ENCODE data around the gene PXYLP1.

The PXYLP1 gene

GRCh38 chr3:141271279-141272030, 39.8 kb downstream of the PXYLP1 start:
- in situ Hi-C loops (cut with MboI; ENCODE audit: low sequenced_read_pairs), result no loop called here

DNA sequence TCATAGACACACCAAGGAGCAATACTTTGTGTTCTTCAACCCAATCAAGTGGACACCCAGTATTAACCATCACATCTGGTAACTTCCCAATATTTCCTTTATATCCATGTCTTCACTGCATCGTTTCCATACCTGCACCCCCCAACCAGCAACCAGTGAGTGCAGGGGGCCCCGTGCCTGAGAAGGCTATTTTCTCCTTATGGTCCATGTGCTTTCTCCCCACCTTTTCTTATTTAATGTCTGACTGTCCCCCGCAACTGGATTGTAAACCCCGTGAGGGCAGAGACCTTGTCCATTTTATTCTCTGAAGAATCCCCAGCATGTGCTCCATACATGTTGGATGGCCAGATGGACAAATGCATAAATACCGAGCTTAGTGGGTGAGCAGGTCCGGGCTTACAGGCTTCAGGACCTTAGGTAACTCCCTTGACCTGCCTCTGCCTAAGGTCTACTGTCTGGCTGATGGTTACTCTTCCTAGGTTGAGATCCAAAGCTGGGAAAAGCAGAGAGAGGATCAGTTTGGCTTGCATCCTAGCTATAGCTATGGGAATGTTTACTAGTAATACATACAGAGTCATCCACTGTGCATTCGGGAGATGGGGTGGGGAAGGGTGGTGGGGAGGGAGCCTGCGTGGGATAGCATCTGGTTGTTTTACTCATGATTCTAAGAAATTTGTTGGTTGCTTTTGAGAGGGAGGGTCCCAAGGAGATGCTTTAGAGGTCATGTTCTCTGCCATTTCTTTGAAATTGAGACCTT, 41.5 kb downstream of the PXYLP1 start:
- in situ Hi-C loops (cut with MboI; ENCODE audit: low sequenced_read_pairs), result no loop called here

DNA sequence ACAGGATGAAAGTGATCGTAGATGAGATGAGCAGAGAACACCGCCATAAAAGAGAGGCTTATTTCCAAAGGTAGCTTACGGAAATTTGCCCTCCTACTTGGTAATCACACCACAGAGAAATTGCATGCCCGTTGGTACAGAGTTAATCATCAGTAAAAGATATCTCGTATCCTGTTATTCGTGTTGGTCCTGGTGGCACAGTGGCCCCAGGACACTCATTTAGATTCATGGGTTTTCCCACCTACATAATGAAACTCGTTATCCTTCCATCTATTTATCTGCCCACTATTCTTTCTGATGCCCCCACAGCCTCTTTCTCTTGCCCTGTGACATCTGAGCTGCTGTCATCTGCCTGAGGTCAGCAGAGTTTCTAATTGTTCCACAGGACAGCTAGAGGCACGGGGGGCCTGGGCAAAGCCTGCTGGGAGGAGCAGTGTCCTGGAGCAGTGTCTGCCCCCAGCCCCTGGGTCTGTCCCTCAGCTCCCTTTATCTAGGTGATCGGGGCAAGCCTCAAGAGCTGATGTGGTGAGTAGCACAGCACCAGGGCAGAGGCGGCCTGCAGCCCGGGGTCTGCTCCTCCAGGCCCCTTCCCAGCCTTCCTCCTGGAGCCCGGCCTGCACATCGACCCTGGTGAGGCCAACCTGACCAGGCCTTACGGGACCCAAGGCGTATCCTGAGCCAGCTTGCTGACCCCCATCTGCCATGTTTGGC, 42.2 kb downstream of the PXYLP1 start:
- in situ Hi-C loops (cut with MboI; ENCODE audit: low sequenced_read_pairs), result no loop called here

DNA sequence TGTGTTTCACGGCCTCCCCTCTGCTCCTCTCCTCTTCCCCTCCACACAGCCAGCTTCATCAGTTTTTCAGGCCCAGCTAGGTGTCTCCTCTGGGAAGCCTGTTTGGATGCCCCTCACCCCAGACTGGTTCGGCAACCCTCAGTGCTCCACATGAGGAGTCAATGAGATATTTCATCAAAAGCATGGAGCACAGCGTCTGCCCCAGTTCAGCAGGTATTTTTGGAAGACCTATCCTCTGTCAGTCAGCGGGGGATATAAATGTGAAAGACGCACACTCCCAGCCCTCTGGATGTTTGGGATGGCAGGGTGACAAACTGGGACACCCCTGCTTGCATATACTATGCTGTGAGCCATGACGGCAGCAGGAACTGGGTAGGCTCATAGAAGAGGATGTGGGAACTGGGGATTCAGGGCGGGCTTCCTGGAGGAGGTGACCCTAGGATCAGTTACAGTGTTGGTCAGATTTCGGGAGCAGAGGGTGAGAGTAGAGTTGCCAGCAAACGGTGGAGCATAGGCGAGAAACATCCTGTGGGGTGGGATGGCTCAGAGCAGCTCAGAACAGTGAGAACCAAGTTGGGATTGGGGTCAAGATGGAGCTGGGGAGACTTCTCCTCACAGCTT, 42.9 kb downstream of the PXYLP1 start:
- in situ Hi-C loops (cut with MboI; ENCODE audit: low sequenced_read_pairs), result no loop called here

DNA sequence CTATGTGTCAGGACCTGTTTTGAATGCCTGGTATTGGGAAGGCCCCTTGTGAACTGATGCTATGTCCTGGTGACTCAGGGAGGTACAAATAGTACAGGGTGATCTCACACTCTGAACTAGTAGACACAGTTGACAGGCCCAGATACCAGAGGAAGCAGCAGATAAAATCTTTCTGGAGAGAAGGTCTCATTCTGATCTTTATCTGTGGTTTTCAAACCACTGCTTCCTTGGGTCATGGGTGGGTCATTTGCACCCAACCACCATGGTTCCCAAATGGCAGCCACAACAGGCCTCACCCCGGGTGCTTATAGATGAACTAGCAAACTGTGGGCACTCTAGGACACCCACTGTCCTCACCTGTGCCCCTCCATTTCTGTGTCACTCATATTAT, 43.4 kb downstream of the PXYLP1 start:
- in situ Hi-C loops (cut with MboI; ENCODE audit: low sequenced_read_pairs), result no loop called here

DNA sequence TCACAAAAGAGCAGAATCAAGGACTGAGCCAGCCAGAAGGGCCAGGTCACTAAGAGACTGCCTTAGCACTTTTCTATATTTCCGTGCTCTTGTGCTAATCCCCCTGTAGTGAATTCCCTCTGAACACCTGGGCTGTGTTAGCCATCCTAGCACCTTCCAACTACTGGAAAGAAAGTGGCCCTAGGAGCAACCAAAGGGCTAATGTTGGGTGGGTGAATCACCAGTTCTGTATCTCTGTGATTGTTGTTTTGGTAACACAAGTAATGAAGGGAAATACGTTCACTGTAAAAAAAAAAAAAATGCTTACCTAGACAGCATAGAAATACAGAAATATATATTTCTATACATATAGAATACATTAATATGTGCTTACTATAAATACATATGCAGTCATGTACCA, 43.9 kb downstream of the PXYLP1 start:
- in situ Hi-C loops (cut with MboI; ENCODE audit: low sequenced_read_pairs), result no loop called here

DNA sequence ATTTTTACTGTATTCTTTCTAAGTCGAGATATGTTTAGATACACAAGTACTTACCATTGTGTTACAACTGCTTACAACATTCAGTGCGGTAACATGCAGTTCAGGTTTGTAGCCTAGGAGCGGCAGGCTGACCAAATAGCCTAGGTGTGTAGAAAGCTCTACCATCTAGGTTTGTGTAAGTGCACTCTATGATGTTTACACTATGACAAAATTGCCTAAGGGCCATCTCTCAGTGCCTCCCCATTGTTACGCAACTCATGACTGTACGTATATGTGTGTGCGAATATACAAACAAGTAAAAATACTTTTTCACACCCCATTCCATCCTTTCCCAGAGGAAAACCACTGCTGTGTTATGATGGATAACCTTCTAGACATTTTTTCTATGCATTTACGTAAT, 44.3 kb downstream of the PXYLP1 start:
- in situ Hi-C loops (cut with MboI; ENCODE audit: low sequenced_read_pairs), result no loop called here

DNA sequence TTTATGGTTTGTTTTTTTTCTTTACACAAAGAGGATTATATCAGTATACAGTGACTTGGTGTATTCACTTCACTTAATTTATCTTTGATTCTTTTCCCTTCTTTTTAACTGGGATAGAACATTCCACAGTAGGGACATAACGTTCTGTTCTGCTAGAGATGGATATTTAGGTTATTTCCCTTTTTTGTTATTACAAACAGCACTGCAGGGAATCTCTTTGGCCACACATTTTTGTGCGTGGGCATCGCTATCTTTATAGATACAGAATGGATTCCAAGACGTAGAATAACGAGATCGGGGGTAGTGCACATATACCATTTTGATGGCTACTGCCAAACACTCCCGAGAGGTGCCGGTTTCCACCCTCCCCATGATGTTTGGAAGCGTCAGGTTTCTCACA, 44.8 kb downstream of the PXYLP1 start:
- in situ Hi-C loops (cut with MboI; ENCODE audit: low sequenced_read_pairs), result no loop called here

- in situ Hi-C loops (cut with MboI; ENCODE audit: low sequenced_read_pairs), result no loop called here
Observed at GRCh38 chr3:141277451-141277850, 45.8 kb downstream of the PXYLP1 start.

DNA sequence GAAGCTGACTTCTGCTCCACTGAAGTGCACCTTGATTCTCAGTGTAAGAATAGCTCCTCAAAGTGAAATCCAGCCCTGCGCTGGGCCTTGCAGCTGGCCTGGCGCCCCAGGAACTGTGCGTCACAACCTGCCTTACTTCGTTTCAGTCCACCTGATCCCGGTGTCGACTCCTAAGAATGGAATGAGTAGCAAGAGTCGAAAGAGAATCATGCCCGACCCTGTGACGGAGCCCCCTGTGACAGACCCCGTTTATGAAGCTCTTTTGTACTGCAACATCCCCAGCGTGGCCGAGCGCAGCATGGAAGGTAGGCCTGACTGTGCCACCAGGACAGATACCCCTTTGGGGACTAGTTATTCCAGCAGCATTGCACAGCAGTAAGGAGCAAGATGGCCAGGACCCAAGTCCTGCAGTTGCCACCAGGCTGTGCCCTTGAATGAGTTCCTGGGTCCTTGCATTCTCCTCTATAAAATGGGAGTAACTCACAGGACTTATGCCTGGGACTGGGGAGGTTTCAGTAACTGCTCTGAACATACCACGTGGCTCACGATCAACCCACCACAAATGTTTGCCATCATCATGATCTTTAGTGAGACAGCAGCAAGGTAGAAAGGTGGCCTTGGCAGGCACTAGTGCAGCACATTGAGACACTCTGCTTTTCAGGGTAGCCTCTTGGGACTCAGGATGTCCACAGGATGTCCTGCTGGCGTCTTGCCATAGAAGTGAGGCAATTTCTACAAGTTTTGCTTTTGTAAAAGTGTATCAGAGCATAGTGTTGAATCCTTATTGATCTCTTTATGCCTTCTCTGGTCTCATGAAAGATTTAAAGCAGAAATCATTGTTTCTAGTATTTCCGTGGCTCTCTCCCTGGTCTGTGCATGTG, 46.8 kb downstream of the PXYLP1 start:
- in situ Hi-C loops (cut with MboI; ENCODE audit: low sequenced_read_pairs), result no loop called here

- in situ Hi-C loops (cut with MboI; ENCODE audit: low sequenced_read_pairs), result no loop called here
Observed at GRCh38 chr3:141279077-141279967, 47.7 kb downstream of the PXYLP1 start.

- in situ Hi-C loops (cut with MboI; ENCODE audit: low sequenced_read_pairs), result no loop called here
Observed at GRCh38 chr3:141280086-141280485, 48.5 kb downstream of the PXYLP1 start.

DNA sequence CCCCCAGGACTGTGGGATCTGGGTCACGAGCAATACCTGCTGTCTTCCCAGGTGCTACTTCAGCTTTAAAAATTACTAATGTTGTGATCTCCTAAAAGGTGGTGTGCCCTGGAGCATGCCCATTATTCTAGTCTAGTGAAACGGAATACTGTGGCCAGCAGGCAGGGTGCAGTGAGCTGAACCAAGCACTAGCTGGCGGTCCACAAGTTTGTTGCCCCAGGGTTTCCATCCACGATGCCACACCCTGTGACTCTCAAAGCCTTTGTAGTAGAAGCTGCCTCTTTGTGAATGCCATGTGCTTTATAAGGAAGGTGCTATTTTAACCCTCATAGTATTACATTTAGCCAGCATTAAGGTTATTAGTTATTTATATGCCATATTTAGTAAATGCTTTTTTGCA, 49.1 kb downstream of the PXYLP1 start:
- in situ Hi-C loops (cut with MboI; ENCODE audit: low sequenced_read_pairs), result no loop called here

GRCh38 chr3:141285570-141285969, 53.9 kb downstream of the PXYLP1 start:
- in situ Hi-C loops (cut with MboI; ENCODE audit: low sequenced_read_pairs), result no loop called here

GRCh38 chr3:141286856-141287255, 55.2 kb downstream of the PXYLP1 start:
- in situ Hi-C loops (cut with MboI; ENCODE audit: low sequenced_read_pairs), result no loop called here

- in situ Hi-C loops (cut with MboI; ENCODE audit: low sequenced_read_pairs), result no loop called here
Observed at GRCh38 chr3:141287326-141287725, 55.7 kb downstream of the PXYLP1 start.

GRCh38 chr3:141288336-141288990, 56.8 kb downstream of the PXYLP1 start:
- in situ Hi-C loops (cut with MboI; ENCODE audit: low sequenced_read_pairs), result no loop called here

- in situ Hi-C loops (cut with MboI; ENCODE audit: low sequenced_read_pairs), result no loop called here
Observed at GRCh38 chr3:141289228-141289772, 57.7 kb downstream of the PXYLP1 start.

Measured in HL-60/S4 treated with retinoic acid at 250 ng/mL for 4 days and 3 days (cell line).